RWPE2 (cell line): Measurements from ENCODE around the gene RANBP9.

Source experiments
- ATAC-seq: fragments of 200-7000 bp; cut with Tn5 transposase; 3 replicates; pipeline ENCODE4 v1.9.1; 2021; ENCODE audit warnings: low read depth
- DNase-seq: peaks from one replicate; pipeline ENCODE4 v3.0.0-alpha.2; 2020; ENCODE audit warnings: low spot score
- H3K27ac ChIP-seq: fragments of 450-650 bp; 2 replicates; pipeline ENCODE4 v1.5.1; 2017; ENCODE audit warnings: mild to moderate bottlenecking; ENCODE audit not compliant: poor library complexity, severe bottlenecking
- H3K27me3 ChIP-seq: fragments of 250-450 bp; sonication (Bioruptor Pico); 2 replicates; pipeline ENCODE4 v1.5.1; 2021; ENCODE audit warnings: mild to moderate bottlenecking, moderate library complexity; ENCODE audit not compliant: insufficient read depth, poor library complexity, severe bottlenecking
- H3K36me3 ChIP-seq: fragments of 250-450 bp; sonication (Bioruptor Pico); 2 replicates; pipeline ENCODE4 v1.5.1; 2020; ENCODE audit warnings: low read depth, mild to moderate bottlenecking, moderate library complexity
- H3K4me1 ChIP-seq: fragments of 250-450 bp; sonication (Bioruptor Pico); 2 replicates; pipeline ENCODE4 v1.5.1; 2021; ENCODE audit warnings: mild to moderate bottlenecking, moderate library complexity; ENCODE audit not compliant: insufficient read depth, poor library complexity, severe bottlenecking
- H3K4me3 ChIP-seq: fragments of 250-450 bp; sonication (Bioruptor Pico); 2 replicates; pipeline ENCODE4 v1.5.1; 2021; ENCODE audit warnings: mild to moderate bottlenecking, moderate library complexity; ENCODE audit not compliant: severe bottlenecking
- H3K9me3 ChIP-seq: fragments of 250-450 bp; sonication (Bioruptor Pico); 2 replicates; pipeline ENCODE4 v1.5.1; 2021; ENCODE audit warnings: mild to moderate bottlenecking, moderate library complexity; ENCODE audit not compliant: severe bottlenecking
- CTCF ChIP-seq: fragments of 450-650 bp; IDR thresholded peaks from one replicate; pipeline ENCODE4 v1.5.1; 2017; ENCODE audit warnings: mild to moderate bottlenecking, moderate library complexity; ENCODE audit not compliant: poor library complexity, severe bottlenecking

The RANBP9 gene

GRCh38 chr6:13638626-13639025 is 73.0 kb downstream of the RANBP9 start:
- H3K4me1 ChIP-seq, result peaks cover 7% of the 10 kb centered on the region
- no peaks in the 10 kb centered on the region for H3K27me3 ChIP-seq
- TF ChIP-seq CTCF, result no peak
- no peak overlapping the region for H3K27ac ChIP-seq
- peaks cover 66% of the 10 kb centered on the region for H3K36me3 ChIP-seq
- ATAC-seq, result no peak
- no peak for DNase-seq
- no peak overlapping the region for H3K4me3 ChIP-seq
- H3K9me3 ChIP-seq, result no peaks in the 10 kb centered on the region

- H3K27me3 ChIP-seq, result no peaks in the 10 kb centered on the region
- H3K9me3 ChIP-seq, result no peaks in the 10 kb centered on the region
- H3K27ac ChIP-seq, result no peak overlapping the region
- ATAC-seq (no peak), DNase-seq (no peak)
- H3K4me1 ChIP-seq, result peaks cover 7% of the 10 kb centered on the region
- TF ChIP-seq CTCF, result no peak
- no peak overlapping the region for H3K4me3 ChIP-seq
- H3K36me3 ChIP-seq, result peaks cover 63% of the 10 kb centered on the region
Observed at GRCh38 chr6:13638014-13638413, 73.6 kb downstream of the RANBP9 start.

GRCh38 chr6:13635948-13636658 is 75.5 kb downstream of the RANBP9 start:
- peaks cover 7% of the 10 kb centered on the region for H3K4me1 ChIP-seq
- TF ChIP-seq CTCF, result no peak
- H3K9me3 ChIP-seq, result no peaks in the 10 kb centered on the region
- H3K27ac ChIP-seq, result peak overlapping the region; percentile 16
- no peak overlapping the region for H3K4me3 ChIP-seq
- peak; percentile 58; the same call in 2 of the 3 replicates for ATAC-seq
- peaks cover 66% of the 10 kb centered on the region for H3K36me3 ChIP-seq
- H3K27me3 ChIP-seq, result no peaks in the 10 kb centered on the region
- no peak for DNase-seq

GRCh38 chr6:13633343-13633742 is 78.3 kb downstream of the RANBP9 start:
- Histone ChIP-seq H3K4me1 (peaks cover 7% of the 10 kb centered on the region), H3K27ac (no peak overlapping the region), H3K9me3 (no peaks in the 10 kb centered on the region), H3K4me3 (no peak overlapping the region), H3K27me3 (no peaks in the 10 kb centered on the region), H3K36me3 (peaks cover 71% of the 10 kb centered on the region)
- ATAC-seq (no peak), DNase-seq (no peak)
- TF ChIP-seq CTCF, result no peak

- no peak for TF ChIP-seq CTCF
- no peak overlapping the region for H3K27ac ChIP-seq
- H3K36me3 ChIP-seq, result peaks cover 83% of the 10 kb centered on the region
- H3K4me3 ChIP-seq, result no peak overlapping the region
- DNase-seq (no peak), ATAC-seq (no peak)
- no peaks in the 10 kb centered on the region for H3K9me3 ChIP-seq
- H3K27me3 ChIP-seq, result no peaks in the 10 kb centered on the region
- no peaks in the 10 kb centered on the region for H3K4me1 ChIP-seq
Observed at GRCh38 chr6:13630499-13630898, 81.1 kb downstream of the RANBP9 start.
